Epithelial cell of proximal tubule (primary cell): ENCODE measurements around the gene CALML3. TPM values are rescaled to one million over a fixed set of nuclear protein-coding genes. Genes with fewer than 3 reads are reported as not detected.

ENCODE experiments used
- DNase-seq: peaks from one replicate; pipeline ENCODE4 v3.0.0-alpha.2; 2011; ENCODE audit warnings: low read depth
- H3K4me3 ChIP-seq: 2 replicates; pipeline ENCODE4 v1.5.1; 2011; ENCODE audit warnings: low read depth, mild to moderate bottlenecking, low read length
- CTCF ChIP-seq: conservative IDR thresholded peaks from 2 replicates; pipeline ENCODE4 v1.5.1; 2012; ENCODE audit warnings: low read depth, mild to moderate bottlenecking, low read length
- total RNA-seq: library from RNA; depleted of rRNA; stranded (reverse); fragments of >200 nt; gene quantifications from 2 replicates; pipeline ENCODE4 v1.2.3, GENCODE V29; 2015

CALML3 gene
- total RNA-seq, 1 donor from 2014 or later: not detected

- no peak for TF ChIP-seq CTCF
- DNase-seq: no peak
These were observed 21.3 kb upstream of the CALML3 start for GRCh38 chr10:5503477-5503835.

GRCh38 chr10:5504146-5505072 lies 20.4 kb upstream of the CALML3 start:
- TF ChIP-seq CTCF: no peak
- H3K4me3 ChIP-seq: no peak overlapping the region
- no peak for DNase-seq

More at GRCh38 chr10:5503477-5503835, 21.3 kb upstream of the CALML3 start:
- no peak overlapping the region for H3K4me3 ChIP-seq

- no peak for DNase-seq
- no peak overlapping the region for H3K4me3 ChIP-seq
- no peak for TF ChIP-seq CTCF
These were observed 18.5 kb upstream of the CALML3 start for GRCh38 chr10:5506246-5506645.

- DNase-seq: no peak
- no peak for TF ChIP-seq CTCF
- no peak overlapping the region for H3K4me3 ChIP-seq
These were observed 17.8 kb upstream of the CALML3 start for GRCh38 chr10:5506751-5507648.

- TF ChIP-seq CTCF: no peak
- DNase-seq: no peak
These were observed 17.1 kb upstream of the CALML3 start for GRCh38 chr10:5507649-5508131.

GRCh38 chr10:5508161-5508604 lies 16.6 kb upstream of the CALML3 start:
- no peak for TF ChIP-seq CTCF
- H3K4me3 ChIP-seq: no peak overlapping the region
- peak; percentile 7 for DNase-seq

More at GRCh38 chr10:5507649-5508131, 17.1 kb upstream of the CALML3 start:
- H3K4me3 ChIP-seq: no peak overlapping the region
